Endothelial cell of umbilical vein (primary cell): Measurements from ENCODE around the gene FRMD4A.

Experiments used
- EZH2 ChIP-seq: IDR thresholded peaks from 2 replicates; pipeline ENCODE4 v1.6.1; 2012; ENCODE audit warnings: borderline replicate concordance, low read depth, mild to moderate bottlenecking, moderate library complexity, low read length, inconsistent platforms; ENCODE audit not compliant: severe bottlenecking
- GATA2 ChIP-seq: IDR thresholded peaks from 2 replicates; pipeline ENCODE4 v1.7.0; 2011; ENCODE audit warnings: low read depth, mild to moderate bottlenecking, moderate library complexity, mixed read lengths, low read length; ENCODE audit not compliant: insufficient read length, insufficient read depth
- JUN ChIP-seq: IDR thresholded peaks from 2 replicates; pipeline ENCODE4 v1.6.1; 2011; ENCODE audit warnings: borderline replicate concordance, low read depth; ENCODE audit not compliant: insufficient read length, insufficient read depth
- POLR2A ChIP-seq: IDR thresholded peaks from 2 replicates; pipeline ENCODE4 v1.6.1; 2012; ENCODE audit warnings: low read depth, mild to moderate bottlenecking, control low read depth, low read length
- TF ChIP-seq, protein P1 (sequence below), 2 donors: IDR thresholded peaks; 1 replicate in 1 of 2; 2 replicates in 1 of 2; pipeline ENCODE4 v1.5.1; 2011; ENCODE audit warnings: low read length in 2 of 2, mild to moderate bottlenecking in 2 of 2, moderate library complexity in 2 of 2, control low read depth in 1 of 2, inconsistent platforms in 1 of 2, low read depth in 1 of 2; ENCODE audit not compliant: insufficient read depth in 1 of 2; ENCODE audit errors: extremely low read depth in 1 of 2
- TF ChIP-seq, protein P2 (sequence below): IDR thresholded peaks from 2 replicates; pipeline ENCODE4 v1.6.1; 2011; ENCODE audit not compliant: insufficient read depth, insufficient read length

DNA sequence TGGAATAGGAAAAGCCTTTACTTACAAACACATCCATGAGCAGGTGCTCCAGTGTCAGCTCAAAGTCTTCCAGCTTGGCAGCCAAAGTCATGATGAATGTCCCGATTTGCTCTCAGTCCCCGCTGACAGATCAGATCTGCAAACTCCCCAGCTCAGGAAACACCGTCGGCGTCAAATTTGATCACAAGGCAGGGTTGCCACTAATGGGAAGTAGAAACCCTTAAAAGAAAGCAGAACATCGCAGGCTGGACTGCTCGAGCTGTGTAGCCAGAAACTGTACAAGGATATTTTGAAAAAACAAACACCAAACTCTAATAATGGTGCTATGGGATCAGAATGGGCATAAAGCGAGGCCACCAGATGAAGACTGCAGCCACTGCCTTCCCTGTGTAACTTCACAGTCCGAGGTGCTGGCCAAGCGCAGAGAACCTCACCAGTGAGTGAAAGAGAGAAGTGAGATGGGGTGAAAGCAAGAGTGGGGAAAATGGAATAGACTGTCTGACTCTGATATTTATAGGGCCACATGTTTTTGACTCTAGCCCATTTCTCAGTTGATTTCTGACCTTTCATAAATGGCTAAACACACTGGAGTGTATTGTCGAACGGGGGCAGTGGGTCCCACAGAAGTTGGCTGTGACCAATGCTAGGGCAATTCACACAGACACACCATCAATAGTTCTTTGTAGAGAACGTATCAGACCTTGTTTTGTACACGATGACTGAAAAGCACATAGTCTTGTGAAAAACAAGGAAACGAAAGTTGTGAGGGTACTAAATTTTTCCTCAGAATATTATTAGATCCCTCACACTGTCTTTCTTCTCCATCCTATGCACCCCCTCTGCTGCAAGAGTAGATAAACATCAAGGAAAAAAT, 306.2 kb downstream of the FRMD4A start:
- TF ChIP-seq, protein P1, sequence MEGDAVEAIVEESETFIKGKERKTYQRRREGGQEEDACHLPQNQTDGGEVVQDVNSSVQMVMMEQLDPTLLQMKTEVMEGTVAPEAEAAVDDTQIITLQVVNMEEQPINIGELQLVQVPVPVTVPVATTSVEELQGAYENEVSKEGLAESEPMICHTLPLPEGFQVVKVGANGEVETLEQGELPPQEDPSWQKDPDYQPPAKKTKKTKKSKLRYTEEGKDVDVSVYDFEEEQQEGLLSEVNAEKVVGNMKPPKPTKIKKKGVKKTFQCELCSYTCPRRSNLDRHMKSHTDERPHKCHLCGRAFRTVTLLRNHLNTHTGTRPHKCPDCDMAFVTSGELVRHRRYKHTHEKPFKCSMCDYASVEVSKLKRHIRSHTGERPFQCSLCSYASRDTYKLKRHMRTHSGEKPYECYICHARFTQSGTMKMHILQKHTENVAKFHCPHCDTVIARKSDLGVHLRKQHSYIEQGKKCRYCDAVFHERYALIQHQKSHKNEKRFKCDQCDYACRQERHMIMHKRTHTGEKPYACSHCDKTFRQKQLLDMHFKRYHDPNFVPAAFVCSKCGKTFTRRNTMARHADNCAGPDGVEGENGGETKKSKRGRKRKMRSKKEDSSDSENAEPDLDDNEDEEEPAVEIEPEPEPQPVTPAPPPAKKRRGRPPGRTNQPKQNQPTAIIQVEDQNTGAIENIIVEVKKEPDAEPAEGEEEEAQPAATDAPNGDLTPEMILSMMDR (IDR thresholded peaks at IDR 0.05; ENCODE audit: extremely low read depth in 1 of 2, insufficient read depth in 1 of 2, low read depth in 1 of 2, low read length in 2 of 2) = no peak
- TF ChIP-seq JUN (no peak), POLR2A (no peak), EZH2 (no peak), GATA2 (no peak)
- TF ChIP-seq, protein P2, sequence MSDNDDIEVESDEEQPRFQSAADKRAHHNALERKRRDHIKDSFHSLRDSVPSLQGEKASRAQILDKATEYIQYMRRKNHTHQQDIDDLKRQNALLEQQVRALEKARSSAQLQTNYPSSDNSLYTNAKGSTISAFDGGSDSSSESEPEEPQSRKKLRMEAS = no peak
